HepG2 (cell line): Measurements from ENCODE around the gene SETD2. TPM values are rescaled to one million over a fixed set of nuclear protein-coding genes. Genes with fewer than 3 reads are reported as not detected.

Source experiments
- ATAC-seq: fragments of 200-7000 bp; cut with Tn5 transposase; 3 replicates; pipeline ENCODE4 v1.9.1; 2020; ENCODE audit warnings: mild to moderate bottlenecking, moderate library complexity
- BruUV-seq: library from RNA; stranded (reverse); fragments of 400-500 nt; replicated peaks from 2 replicates; lab custom pipeline; 2021; lab: Mats Ljungman, UMichigan
- CTCF ChIA-PET: fragments of 300-600 bp; formaldehyde crosslinking; extraction: SDS; loops from one replicate; lab custom pipeline; 2021; ENCODE audit warnings: low total read pairs, inconsistent platforms, low intra/inter-chr PET ratio; lab: Yijun Ruan, JAX
- POLR2A ChIA-PET: fragments of 350-600 bp; sonication (Branson Sonifier 250); formaldehyde crosslinking; loops from one replicate; lab custom pipeline; 2020; ENCODE audit warnings: antibody characterized with exemption, inconsistent platforms; lab: Yijun Ruan, JAX
- DNase-seq: peaks from one replicate; pipeline ENCODE4 v3.0.0-alpha.2; 2015; ENCODE audit warnings: low spot score
- FAIRE-seq: peaks from 3 replicates; lab custom pipeline; 2011; peaks lifted over from hg19 to GRCh38; lab: Jason Lieb, UNC
- H2AFZ ChIP-seq: one replicate; pipeline ENCODE4 v1.6.1; 2011; ENCODE audit warnings: low read length, inconsistent platforms
- H3K27ac ChIP-seq: fragments of 300-600 bp; 3 replicates; pipeline ENCODE4 v1.8.0; 2011; ENCODE audit warnings: mixed run types, mild to moderate bottlenecking, mixed read lengths, low read length, inconsistent platforms; ENCODE audit not compliant: insufficient read depth; ENCODE audit errors: extremely low read length
- H3K27me3 ChIP-seq, 2 experiments: fragments of 200-600 bp in 1 of 2; 2 replicates in 1 of 2; 3 replicates in 1 of 2; pipeline versions ENCODE4 v1.6.0 to v1.8.0; 2011; ENCODE audit warnings: low read length in 2 of 2, mild to moderate bottlenecking in 2 of 2, moderate library complexity in 2 of 2, inconsistent platforms in 1 of 2; ENCODE audit not compliant: insufficient read depth in 2 of 2, control insufficient read depth in 1 of 2
- H3K36me3 ChIP-seq, 2 experiments: fragments of 200-600 bp in 1 of 2; replicated peaks in 1 of 2; 2 replicates in 1 of 2; 3 replicates in 1 of 2; pipeline versions ENCODE4 v1.5.1 to v1.8.0; 2011; ENCODE audit warnings: low read length in 2 of 2, inconsistent platforms in 1 of 2; ENCODE audit not compliant: insufficient read depth in 2 of 2, control insufficient read depth in 1 of 2
- H3K4me1 ChIP-seq: 2 replicates; pipeline ENCODE4 v1.5.1; 2012; ENCODE audit warnings: low read length, inconsistent platforms; ENCODE audit not compliant: insufficient read depth
- H3K4me2 ChIP-seq: 2 replicates; pipeline ENCODE4 v1.6.0; 2011; ENCODE audit warnings: low read depth, low read length, inconsistent platforms
- H3K4me3 ChIP-seq, 3 experiments: fragments of 200-600 bp in 1 of 3; sonication (generic), shearing (Covaris generic) in 1 of 3; replicated peaks in 1 of 3; 2 replicates each; pipeline ENCODE4 v1.5.1; 2011 to 2016; ENCODE audit warnings: low read length in 3 of 3, inconsistent platforms in 2 of 3, low read depth in 2 of 3, mild to moderate bottlenecking in 2 of 3, control low read depth in 1 of 3, mixed read lengths in 1 of 3; ENCODE audit not compliant: insufficient read depth in 1 of 3
- H3K79me2 ChIP-seq: one replicate; pipeline ENCODE4 v1.6.1; 2011; ENCODE audit warnings: low read length, inconsistent platforms; ENCODE audit not compliant: insufficient read depth
- H3K9ac ChIP-seq: 2 replicates; pipeline ENCODE4 v1.6.0; 2011; ENCODE audit warnings: mild to moderate bottlenecking, low read depth, low read length, inconsistent platforms; ENCODE audit not compliant: insufficient read depth
- H3K9me3 ChIP-seq: 2 replicates; pipeline ENCODE4 v1.5.1; 2012; ENCODE audit warnings: mild to moderate bottlenecking, low read length
- H4K20me1 ChIP-seq: 2 replicates; pipeline ENCODE4 v1.6.0; 2011; ENCODE audit warnings: inconsistent platforms, mild to moderate bottlenecking, low read length, moderate library complexity; ENCODE audit not compliant: insufficient read depth
- CEBPG ChIP-seq: IDR thresholded peaks from 2 replicates; pipeline ENCODE4 v1.6.1; 2016
- EHMT2 ChIP-seq: fragments of 200-600 bp; sonication (generic); IDR thresholded peaks from 2 replicates; pipeline ENCODE4 v1.7.0; 2017; ENCODE audit warnings: antibody characterized with exemption, low read depth, low read length, borderline replicate concordance
- ELF3 ChIP-seq: IDR thresholded peaks from 2 replicates; pipeline ENCODE4 v1.6.1; 2016; ENCODE audit warnings: missing genetic modification reagents, missing compliant biosample characterization
- MTF1 ChIP-seq: sonication (generic); formaldehyde crosslinking; IDR thresholded peaks from 2 replicates; pipeline ENCODE4 v1.5.0; 2020; ENCODE audit warnings: missing genetic modification reagents
- NFYC ChIP-seq: IDR thresholded peaks from 2 replicates; pipeline ENCODE4 v1.6.1; 2016; ENCODE audit warnings: missing genetic modification reagents, missing compliant biosample characterization
- SIX4 ChIP-seq: sonication (generic); formaldehyde crosslinking; IDR thresholded peaks from 2 replicates; pipeline ENCODE4 v1.4.0; 2020; ENCODE audit warnings: missing genetic modification reagents
- SP2 ChIP-seq: sonication (generic); formaldehyde crosslinking; IDR thresholded peaks from 2 replicates; pipeline ENCODE4 v1.5.1; 2020; ENCODE audit warnings: mild to moderate bottlenecking, missing genetic modification reagents
- SRY ChIP-seq: sonication (generic); formaldehyde crosslinking; IDR thresholded peaks from 2 replicates; pipeline ENCODE4 v1.8.0; 2022; ENCODE audit warnings: mild to moderate bottlenecking, missing genetic modification reagents
- TAF15 ChIP-seq: fragments of 200-400 bp; formaldehyde crosslinking; IDR thresholded peaks from one replicate; pipeline ENCODE4 v1.6.1; 2018; ENCODE audit warnings: mild to moderate bottlenecking, low read depth, low read length; ENCODE audit not compliant: poor library complexity, severe bottlenecking
- U2AF2 ChIP-seq: fragments of 200-400 bp; formaldehyde crosslinking; IDR thresholded peaks from 2 replicates; pipeline ENCODE4 v1.6.1; 2017; ENCODE audit warnings: low read depth, mild to moderate bottlenecking, low read length
- ZBTB7B ChIP-seq: sonication (generic); formaldehyde crosslinking; IDR thresholded peaks from 2 replicates; pipeline ENCODE4 v1.4.0; 2020; ENCODE audit warnings: missing genetic modification reagents
- ZNF251 ChIP-seq: sonication (generic); formaldehyde crosslinking; IDR thresholded peaks from 2 replicates; pipeline ENCODE4 v1.9.0; 2021; ENCODE audit warnings: mild to moderate bottlenecking, missing genetic modification reagents
- ZNF619 ChIP-seq: sonication (generic); formaldehyde crosslinking; IDR thresholded peaks from 2 replicates; pipeline ENCODE4 v1.4.0; 2020; ENCODE audit warnings: mild to moderate bottlenecking, missing genetic modification reagents
- ZNF83 ChIP-seq: sonication (generic); formaldehyde crosslinking; IDR thresholded peaks from 2 replicates; pipeline ENCODE4 v1.4.0; 2020; ENCODE audit warnings: missing genetic modification reagents, mild to moderate bottlenecking, borderline replicate concordance
- WGBS: methylation state at CpG from one replicate; pipeline ENCODE4 v1.1.6; 2017; ENCODE audit warnings: low lambda C conversion rate; 5-methylcytosine and 5-hydroxymethylcytosine counted together
- in situ Hi-C: cut with HindIII; loops from 2 replicates; pipeline ENCODE4 v1.10.0; 2017; ENCODE audit warnings: low pct_unique_long_range_greater_than_20kb; ENCODE audit not compliant: extremely low pct_ligation_motif_present
- intact Hi-C: fragments of 100-400 bp; cut with micrococcal nuclease; formaldehyde crosslinking; loops from one replicate; pipeline ENCODE4 v1.10.0; 2022; ENCODE audit not compliant: unreplicated experiment
- polyA plus RNA-seq, 8 experiments: library from polyadenylated mRNA; depleted of rRNA in 3 of 8; stranded (reverse) in 7 of 8; unstranded in 1 of 8; fragments of >200 nt; fragmentation: Illumina TruSeq in 4 of 8; extraction: Trizol in 4 of 8; gene quantifications; 2 replicates each; pipeline versions ENCODE4 v1.2.1 to v1.2.3, GENCODE V29; 2011 to 2016; ENCODE audit warnings: low read depth in 4 of 8, missing spikeins in 1 of 8, mixed read lengths in 1 of 8; ENCODE audit not compliant: insufficient read depth in 1 of 8
- total RNA-seq, 5 experiments: library from RNA; depleted of rRNA; stranded (reverse); fragments of >200 nt; fragmentation: Illumina TruSeq; extraction: Trizol; gene quantifications; 2 replicates each; pipeline ENCODE4 v1.2.3, GENCODE V29; 2016; ENCODE audit warnings: low read depth in 1 of 5
- TF ChIP-seq, protein P1 (sequence below): sonication (generic); formaldehyde crosslinking; IDR thresholded peaks from 2 replicates; pipeline ENCODE4 v1.4.0; 2020; ENCODE audit warnings: missing genetic modification reagents
- TF ChIP-seq, protein P2 (sequence below): sonication (generic); formaldehyde crosslinking; IDR thresholded peaks from 2 replicates; pipeline ENCODE4; 2020; ENCODE audit warnings: missing genetic modification reagents, mild to moderate bottlenecking, borderline replicate concordance
- TF ChIP-seq, protein P3 (sequence below): sonication (generic); formaldehyde crosslinking; IDR thresholded peaks from 2 replicates; pipeline ENCODE4 v1.8.0; 2022; ENCODE audit warnings: missing genetic modification reagents, mild to moderate bottlenecking, moderate library complexity, borderline replicate concordance
- TF ChIP-seq, protein P4 (sequence below): sonication (generic); formaldehyde crosslinking; IDR thresholded peaks from 2 replicates; pipeline ENCODE4 v1.5.1; 2020; ENCODE audit warnings: missing genetic modification reagents, mild to moderate bottlenecking, borderline replicate concordance

SETD2 gene
- total and polyA plus RNA-seq, 2 of the 13 experiments (the other 11 are each of a cell fraction or from before 2014, with no cell fraction given), result 14.2 to 24.2 TPM

DNA sequence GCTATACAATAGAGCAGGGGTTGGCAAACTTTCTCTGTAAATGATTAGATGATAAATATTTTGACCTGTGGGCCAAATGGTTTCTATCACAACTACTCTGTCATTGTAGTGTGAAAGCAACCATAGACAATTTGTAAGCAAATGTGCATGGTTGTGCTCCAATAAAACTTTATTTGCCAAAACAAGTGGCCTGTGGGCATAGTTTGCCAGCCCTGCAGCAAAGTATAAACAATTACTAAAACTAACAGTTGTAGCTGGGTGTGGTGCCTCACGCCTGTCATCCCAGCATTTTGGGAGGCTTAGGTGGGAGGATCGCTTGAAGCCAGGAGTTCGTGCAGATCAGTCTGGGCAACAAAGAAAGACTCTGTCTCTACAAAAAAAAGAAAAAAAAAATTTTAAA, 122.8 kb downstream of the SETD2 start:
- no peak overlapping the region for H3K9ac ChIP-seq
- no peak for FAIRE-seq
- no peaks in the 10 kb centered on the region for H3K79me2 ChIP-seq
- peaks cover 7% of the 10 kb centered on the region for H3K4me1 ChIP-seq
- H4K20me1 ChIP-seq, result no peaks in the 10 kb centered on the region; the same call in 1 of the 2 replicates
- H3K27ac ChIP-seq, result no peak overlapping the region
- no peak for ATAC-seq
- intact Hi-C loops, result no loop called here
- no peak overlapping the region for H2AFZ ChIP-seq
- H3K4me3 ChIP-seq, result no peak overlapping the region
- TF ChIP-seq SRY (CRISPR knock-in tag) (no peak), ZNF619 (CRISPR knock-in tag) (no peak), ZNF251 (CRISPR knock-in tag) (no peak), SP2 (CRISPR knock-in tag) (no peak), MTF1 (no peak), ZNF83 (CRISPR knock-in tag) (no peak), CEBPG (CRISPR knock-in tag) (no peak), EHMT2 (no peak), U2AF2 (no peak), ELF3 (CRISPR knock-in tag) (no peak), TAF15 (no peak), SIX4 (CRISPR knock-in tag) (no peak), ZBTB7B (CRISPR knock-in tag) (no peak), NFYC (CRISPR knock-in tag) (no peak)
- TF ChIP-seq, protein P1, sequence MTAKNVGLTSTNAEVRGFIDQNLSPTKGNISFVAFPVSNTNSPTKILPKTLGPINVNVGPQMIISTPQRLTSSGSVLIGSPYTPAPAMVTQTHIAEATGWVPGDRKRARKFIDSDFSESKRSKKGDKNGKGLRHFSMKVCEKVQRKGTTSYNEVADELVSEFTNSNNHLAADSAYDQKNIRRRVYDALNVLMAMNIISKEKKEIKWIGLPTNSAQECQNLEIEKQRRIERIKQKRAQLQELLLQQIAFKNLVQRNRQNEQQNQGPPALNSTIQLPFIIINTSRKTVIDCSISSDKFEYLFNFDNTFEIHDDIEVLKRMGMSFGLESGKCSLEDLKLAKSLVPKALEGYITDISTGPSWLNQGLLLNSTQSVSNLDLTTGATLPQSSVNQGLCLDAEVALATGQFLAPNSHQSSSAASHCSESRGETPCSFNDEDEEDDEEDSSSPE (CRISPR knock-in tag), result no peak
- TF ChIP-seq, protein P2, sequence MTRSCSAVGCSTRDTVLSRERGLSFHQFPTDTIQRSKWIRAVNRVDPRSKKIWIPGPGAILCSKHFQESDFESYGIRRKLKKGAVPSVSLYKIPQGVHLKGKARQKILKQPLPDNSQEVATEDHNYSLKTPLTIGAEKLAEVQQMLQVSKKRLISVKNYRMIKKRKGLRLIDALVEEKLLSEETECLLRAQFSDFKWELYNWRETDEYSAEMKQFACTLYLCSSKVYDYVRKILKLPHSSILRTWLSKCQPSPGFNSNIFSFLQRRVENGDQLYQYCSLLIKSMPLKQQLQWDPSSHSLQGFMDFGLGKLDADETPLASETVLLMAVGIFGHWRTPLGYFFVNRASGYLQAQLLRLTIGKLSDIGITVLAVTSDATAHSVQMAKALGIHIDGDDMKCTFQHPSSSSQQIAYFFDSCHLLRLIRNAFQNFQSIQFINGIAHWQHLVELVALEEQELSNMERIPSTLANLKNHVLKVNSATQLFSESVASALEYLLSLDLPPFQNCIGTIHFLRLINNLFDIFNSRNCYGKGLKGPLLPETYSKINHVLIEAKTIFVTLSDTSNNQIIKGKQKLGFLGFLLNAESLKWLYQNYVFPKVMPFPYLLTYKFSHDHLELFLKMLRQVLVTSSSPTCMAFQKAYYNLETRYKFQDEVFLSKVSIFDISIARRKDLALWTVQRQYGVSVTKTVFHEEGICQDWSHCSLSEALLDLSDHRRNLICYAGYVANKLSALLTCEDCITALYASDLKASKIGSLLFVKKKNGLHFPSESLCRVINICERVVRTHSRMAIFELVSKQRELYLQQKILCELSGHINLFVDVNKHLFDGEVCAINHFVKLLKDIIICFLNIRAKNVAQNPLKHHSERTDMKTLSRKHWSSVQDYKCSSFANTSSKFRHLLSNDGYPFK, result no peak
- TF ChIP-seq, protein P3, sequence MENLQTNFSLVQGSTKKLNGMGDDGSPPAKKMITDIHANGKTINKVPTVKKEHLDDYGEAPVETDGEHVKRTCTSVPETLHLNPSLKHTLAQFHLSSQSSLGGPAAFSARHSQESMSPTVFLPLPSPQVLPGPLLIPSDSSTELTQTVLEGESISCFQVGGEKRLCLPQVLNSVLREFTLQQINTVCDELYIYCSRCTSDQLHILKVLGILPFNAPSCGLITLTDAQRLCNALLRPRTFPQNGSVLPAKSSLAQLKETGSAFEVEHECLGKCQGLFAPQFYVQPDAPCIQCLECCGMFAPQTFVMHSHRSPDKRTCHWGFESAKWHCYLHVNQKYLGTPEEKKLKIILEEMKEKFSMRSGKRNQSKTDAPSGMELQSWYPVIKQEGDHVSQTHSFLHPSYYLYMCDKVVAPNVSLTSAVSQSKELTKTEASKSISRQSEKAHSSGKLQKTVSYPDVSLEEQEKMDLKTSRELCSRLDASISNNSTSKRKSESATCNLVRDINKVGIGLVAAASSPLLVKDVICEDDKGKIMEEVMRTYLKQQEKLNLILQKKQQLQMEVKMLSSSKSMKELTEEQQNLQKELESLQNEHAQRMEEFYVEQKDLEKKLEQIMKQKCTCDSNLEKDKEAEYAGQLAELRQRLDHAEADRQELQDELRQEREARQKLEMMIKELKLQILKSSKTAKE (CRISPR knock-in tag), result no peak
- TF ChIP-seq, protein P4, sequence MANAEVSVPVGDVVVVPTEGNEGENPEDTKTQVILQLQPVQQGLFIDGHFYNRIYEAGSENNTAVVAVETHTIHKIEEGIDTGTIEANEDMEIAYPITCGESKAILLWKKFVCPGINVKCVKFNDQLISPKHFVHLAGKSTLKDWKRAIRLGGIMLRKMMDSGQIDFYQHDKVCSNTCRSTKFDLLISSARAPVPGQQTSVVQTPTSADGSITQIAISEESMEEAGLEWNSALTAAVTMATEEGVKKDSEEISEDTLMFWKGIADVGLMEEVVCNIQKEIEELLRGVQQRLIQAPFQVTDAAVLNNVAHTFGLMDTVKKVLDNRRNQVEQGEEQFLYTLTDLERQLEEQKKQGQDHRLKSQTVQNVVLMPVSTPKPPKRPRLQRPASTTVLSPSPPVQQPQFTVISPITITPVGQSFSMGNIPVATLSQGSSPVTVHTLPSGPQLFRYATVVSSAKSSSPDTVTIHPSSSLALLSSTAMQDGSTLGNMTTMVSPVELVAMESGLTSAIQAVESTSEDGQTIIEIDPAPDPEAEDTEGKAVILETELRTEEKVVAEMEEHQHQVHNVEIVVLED (CRISPR knock-in tag), result no peak
- TF ChIP-seq, all 625 proteins: peak for 0
- DNase-seq, result no peak
- Histone ChIP-seq H3K4me2 (no peak overlapping the region), H3K27me3 (no peaks in the 10 kb centered on the region), H3K9me3 (no peaks in the 10 kb centered on the region), H3K36me3 (peaks cover 10 to 61% of the 10 kb centered on the region in 2 experiments)
- WGBS, result 95% methylated on average over 3 of the region's 3 CpGs
- in situ Hi-C loops, result no loop called here
- no TSS peak for BruUV-seq
- CTCF ChIA-PET, result no interaction called here
- POLR2A ChIA-PET, result no interaction called here
